Keratinocyte (primary cell): Measurements from ENCODE around the gene ZNF292.

Experiments
- CTCF ChIP-seq, 3 experiments: IDR thresholded peaks in 1 of 3; conservative IDR thresholded peaks in 1 of 3; optimal IDR thresholded peaks in 1 of 3; 2 replicates in 2 of 3; 3 replicates in 1 of 3; pipeline versions ENCODE3 to v1.5.1; 2011; ENCODE audit warnings: low read length in 3 of 3, mild to moderate bottlenecking in 3 of 3, moderate library complexity in 2 of 3, control low read depth in 1 of 3, inconsistent platforms in 1 of 3; ENCODE audit not compliant: insufficient read depth in 2 of 3; ENCODE audit errors: extremely low read depth in 1 of 3
- EZH2 ChIP-seq: IDR thresholded peaks from one replicate; pipeline ENCODE4 v1.6.1; 2012; ENCODE audit warnings: inconsistent platforms, mild to moderate bottlenecking, low read length, moderate library complexity

DNA sequence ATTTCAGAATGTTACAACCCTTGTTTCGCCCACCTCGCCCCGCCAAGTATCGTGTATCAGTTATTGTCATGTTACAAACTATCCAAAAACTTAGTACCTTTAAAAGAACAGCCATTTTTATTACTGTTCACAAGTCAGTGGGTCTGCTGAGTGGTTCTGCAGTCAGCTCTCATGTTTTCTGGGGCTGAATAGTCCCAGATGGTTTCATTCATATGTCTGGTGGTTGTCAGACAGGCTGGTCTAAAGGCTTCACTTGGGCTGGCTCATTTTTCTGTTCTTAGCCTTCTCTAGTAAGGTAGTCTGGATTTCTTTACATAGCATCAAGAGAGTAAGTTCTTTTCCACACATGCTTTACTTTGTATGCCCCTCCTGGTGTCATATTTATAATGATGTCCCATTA lies 8.6 kb downstream of the ZNF292 start:
- no peak for TF ChIP-seq CTCF (optimal IDR thresholded peaks at IDR 0.05 in 1 of 3, IDR thresholded peaks at IDR 0.05 in 1 of 3, conservative IDR thresholded peaks at IDR 0.05 in 1 of 3; ENCODE audit: extremely low read depth in 1 of 3, insufficient read depth in 2 of 3, low read length in 3 of 3)
- no peak for TF ChIP-seq EZH2
